T-cell (primary cell): Measurements from ENCODE around the gene VAT1L. TPM values are rescaled to one million over a fixed set of nuclear protein-coding genes. Genes with fewer than 3 reads are reported as not detected.
"Not testable (repeated sequence)": the region's sequence is repeated elsewhere in the genome, so short reads cannot be mapped to it uniquely, and the experiment has no call there.

Experiments used
- ATAC-seq, 4 experiments: fragments of 200-7000 bp in 3 of 4; fragments of 150-1000 bp in 1 of 4; cut with Tn5 transposase; replicated peaks in 1 of 4; 1 replicate in 3 of 4; 2 replicates in 1 of 4; pipeline ENCODE4 v1.10.0; 2021; ENCODE audit warnings: moderate library complexity in 3 of 4, mild to moderate bottlenecking in 2 of 4, moderate number of reproducible peaks in 1 of 4
- CTCF ChIA-PET, 2 donors: fragments of 300-600 bp; sonication (Branson Sonifier 250); formaldehyde crosslinking; loops; one replicate each; lab custom pipeline; 2022; ENCODE audit warnings: antibody characterized with exemption in 2 of 2; lab: Charles Lee
- POLR2A ChIA-PET, 2 donors: fragments of 300-600 bp; sonication (Branson Sonifier 250); formaldehyde crosslinking; loops; one replicate each; lab custom pipeline; 2022; ENCODE audit warnings: antibody characterized with exemption in 2 of 2; lab: Charles Lee
- DNase-seq, 35 experiments: peaks; one replicate each; pipeline versions ENCODE4 v3.0.0 to v3.0.0-alpha.2; 2013 to 2023
- H3K27ac ChIP-seq: one replicate; pipeline ENCODE4 v1.5.1; 2013; ENCODE audit warnings: low read length
- H3K27me3 ChIP-seq, 2 experiments: replicated peaks in 1 of 2; 1 replicate in 1 of 2; 2 replicates in 1 of 2; pipeline versions ENCODE4 v1.6.1 to v1.7.0; 2013; ENCODE audit warnings: low read length in 1 of 2, mixed read lengths in 1 of 2; ENCODE audit not compliant: control insufficient read depth in 2 of 2, insufficient read depth in 2 of 2; ENCODE audit errors: extremely low read depth in 1 of 2
- H3K36me3 ChIP-seq, 2 donors: 1 replicate in 1 of 2; 2 replicates in 1 of 2; pipeline versions ENCODE4 v1.6.1 to v1.7.0; 2013; ENCODE audit warnings: low read length in 1 of 2; ENCODE audit not compliant: control insufficient read depth in 2 of 2, insufficient read depth in 1 of 2; ENCODE audit errors: extremely low read depth in 1 of 2
- H3K4me1 ChIP-seq, 2 experiments: 1 replicate in 1 of 2; 2 replicates in 1 of 2; pipeline versions ENCODE4 v1.6.1 to v1.7.0; 2013; ENCODE audit warnings: low read length in 2 of 2, mixed read lengths in 1 of 2; ENCODE audit not compliant: insufficient read depth in 2 of 2, control insufficient read depth in 1 of 2; ENCODE audit errors: extremely low read depth in 1 of 2
- H3K4me3 ChIP-seq, 2 donors: 1 replicate in 1 of 2; 2 replicates in 1 of 2; pipeline versions ENCODE4 v1.5.1 to v1.7.0; 2013; ENCODE audit warnings: mild to moderate bottlenecking in 2 of 2, low read length in 1 of 2, moderate library complexity in 1 of 2; ENCODE audit not compliant: control insufficient read depth in 1 of 2; ENCODE audit errors: extremely low read depth in 1 of 2
- H3K9me3 ChIP-seq: 2 replicates; pipeline ENCODE4 v1.7.0; 2013
- H3K27ac Mint-ChIP-seq, 2 donors: one replicate each; pipeline ENCODE4 v1.8.0; 2020 to 2021; ENCODE audit warnings: mild to moderate bottlenecking in 2 of 2, mixed read lengths in 2 of 2
- H3K27me3 Mint-ChIP-seq, 2 donors: one replicate each; pipeline ENCODE4 v1.8.0; 2021 to 2022; ENCODE audit warnings: mixed read lengths in 2 of 2
- H3K36me3 Mint-ChIP-seq: one replicate; pipeline ENCODE4 v1.8.0; 2021; ENCODE audit warnings: mixed read lengths
- H3K4me1 Mint-ChIP-seq, 3 donors: one replicate each; pipeline ENCODE4 v1.8.0; 2020 to 2022; ENCODE audit warnings: mixed read lengths in 3 of 3, mild to moderate bottlenecking in 1 of 3
- H3K4me3 Mint-ChIP-seq, 3 donors: one replicate each; pipeline ENCODE4 v1.8.0; 2020 to 2022; ENCODE audit warnings: mild to moderate bottlenecking in 3 of 3, mixed read lengths in 3 of 3, moderate library complexity in 3 of 3
- H3K9me3 Mint-ChIP-seq, 3 donors: one replicate each; pipeline ENCODE4 v1.8.0; 2020 to 2022; ENCODE audit warnings: mixed read lengths in 3 of 3
- WGBS: methylation state at CpG from one replicate; pipeline ENCODE4 v1.1.5; 2013; ENCODE audit warnings: missing lambda C conversion rate; ENCODE audit not compliant: insufficient coverage; 5-methylcytosine and 5-hydroxymethylcytosine counted together
- total RNA-seq, 35 experiments: library from RNA in 6 of 35; stranded (reverse) in 6 of 35; fragments of 120-200 nt in 1 of 35; gene quantifications; one replicate each; pipeline versions ENCODE4 v1.2.1 to v1.2.4 and lab custom pipeline; 2013 to 2026

VAT1L gene
- total RNA-seq, 5 donors from 2014 or later (not counting 1 experiment from before 2014, with no cell fraction given): 0.10 to 0.12 TPM; not detected in 3

GRCh38 chr16:77943801-77944200 lies 155.4 kb downstream of the VAT1L start:
- no peaks in the 10 kb centered on the region for H3K4me1 ChIP-seq
- no peaks in the 10 kb centered on the region for H3K36me3 Mint-ChIP-seq
- H3K4me3 Mint-ChIP-seq: no peak overlapping the region
- no peak overlapping the region for H3K27ac Mint-ChIP-seq
- H3K9me3 ChIP-seq: no peaks in the 10 kb centered on the region
- H3K4me1 Mint-ChIP-seq: no peaks in the 10 kb centered on the region
- no CpG with 5 or more reads among the region's 5 CpGs for WGBS
- peaks cover 14 to 19% of the 10 kb centered on the region in 2 donors for H3K27me3 Mint-ChIP-seq
- DNase-seq (no peak), ATAC-seq (no peak)
- H3K27me3 ChIP-seq: peaks cover 0 to 6% of the 10 kb centered on the region in 2 experiments
- H3K4me3 ChIP-seq: no peak overlapping the region
- ChIA-PET POLR2A (no interaction called here), CTCF (no interaction called here)
- no peaks in the 10 kb centered on the region for H3K36me3 ChIP-seq
- H3K9me3 Mint-ChIP-seq: peaks cover 4 to 7% (median 4%) of the 10 kb centered on the region in 3 donors
- no peak overlapping the region for H3K27ac ChIP-seq

DNA sequence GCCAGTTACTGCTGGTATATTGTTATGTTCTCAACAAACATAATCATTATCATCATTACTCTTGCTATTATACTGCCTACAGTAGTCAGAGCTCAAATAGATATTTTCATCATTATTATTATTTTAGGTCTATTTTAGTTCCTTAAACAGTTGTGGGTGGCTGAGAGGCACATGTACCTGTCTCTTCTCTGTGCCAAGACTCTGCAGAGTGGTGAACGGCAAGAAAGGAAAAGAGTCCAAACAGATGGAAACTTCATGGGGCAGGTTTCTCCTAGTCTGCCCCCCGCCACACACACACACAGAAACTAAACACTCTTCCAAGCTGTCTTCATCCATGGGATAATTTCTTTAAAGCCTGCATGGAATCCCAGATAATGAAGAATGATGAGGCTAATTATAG lies 156.3 kb downstream of the VAT1L start:
- Histone ChIP-seq H3K4me1 (no peaks in the 10 kb centered on the region), H3K9me3 (no peaks in the 10 kb centered on the region), H3K27ac (no peak overlapping the region), H3K36me3 (no peaks in the 10 kb centered on the region), H3K4me3 (no peak overlapping the region), H3K27me3 (peaks cover 0 to 10% of the 10 kb centered on the region in 2 experiments)
- H3K4me3 Mint-ChIP-seq: no peak overlapping the region
- no peak overlapping the region for H3K27ac Mint-ChIP-seq
- ATAC-seq (no peak), DNase-seq (no peak)
- POLR2A ChIA-PET: no interaction called here
- no peaks in the 10 kb centered on the region for H3K4me1 Mint-ChIP-seq
- H3K27me3 Mint-ChIP-seq: peaks cover 22 to 23% of the 10 kb centered on the region in 2 donors
- peaks cover 4 to 7% (median 4%) of the 10 kb centered on the region in 3 donors for H3K9me3 Mint-ChIP-seq
- WGBS: 100% methylated on average over 1 of the region's 2 CpGs
- CTCF ChIA-PET: interaction anchor here in 1 of 2 donors (0.7 kb wide), 1 partner anchor 11 kb away, joined by 3 read pairs; no protein-coding TSS in a partner anchor
- no peaks in the 10 kb centered on the region for H3K36me3 Mint-ChIP-seq

GRCh38 chr16:77945126-77945525 lies 156.8 kb downstream of the VAT1L start:
- no peaks in the 10 kb centered on the region for H3K9me3 ChIP-seq
- no peaks in the 10 kb centered on the region for H3K4me1 Mint-ChIP-seq
- ATAC-seq (no peak), DNase-seq (no peak)
- H3K36me3 Mint-ChIP-seq: no peaks in the 10 kb centered on the region
- H3K27me3 Mint-ChIP-seq: peaks cover 25% of the 10 kb centered on the region in 2 donors
- POLR2A ChIA-PET: no interaction called here
- no peak overlapping the region for H3K4me3 Mint-ChIP-seq
- no peaks in the 10 kb centered on the region for H3K4me1 ChIP-seq
- H3K27me3 ChIP-seq: peaks cover 0 to 10% of the 10 kb centered on the region in 2 experiments
- no peak overlapping the region for H3K27ac ChIP-seq
- no peaks in the 10 kb centered on the region for H3K36me3 ChIP-seq
- WGBS: 100% methylated on average over 1 of the region's 4 CpGs
- H3K4me3 ChIP-seq: no peak overlapping the region
- CTCF ChIA-PET: interaction anchor here in 1 of 2 donors (0.7 kb wide), 1 partner anchor 11 kb away, joined by 3 read pairs; no protein-coding TSS in a partner anchor
- no peak overlapping the region for H3K27ac Mint-ChIP-seq
- peaks cover 4 to 7% (median 4%) of the 10 kb centered on the region in 3 donors for H3K9me3 Mint-ChIP-seq

GRCh38 chr16:77946823-77947222 lies 158.5 kb downstream of the VAT1L start:
- ChIA-PET POLR2A (no interaction called here), CTCF (no interaction called here)
- H3K27ac Mint-ChIP-seq: no peak overlapping the region
- H3K9me3 Mint-ChIP-seq: peaks cover 4 to 7% (median 4%) of the 10 kb centered on the region in 3 donors
- H3K27ac ChIP-seq: no peak overlapping the region
- no peak for ATAC-seq
- no CpG with 5 or more reads among the region's 4 CpGs for WGBS
- H3K27me3 ChIP-seq: peaks cover 0 to 10% of the 10 kb centered on the region in 2 experiments
- peaks cover 29% of the 10 kb centered on the region in 2 donors for H3K27me3 Mint-ChIP-seq
- no peak overlapping the region for H3K4me3 ChIP-seq
- DNase-seq: no peak
- no peaks in the 10 kb centered on the region for H3K4me1 ChIP-seq
- no peak overlapping the region for H3K4me3 Mint-ChIP-seq
- H3K9me3 ChIP-seq: no peaks in the 10 kb centered on the region
- H3K4me1 Mint-ChIP-seq: no peaks in the 10 kb centered on the region
- no peaks in the 10 kb centered on the region for H3K36me3 ChIP-seq
- H3K36me3 Mint-ChIP-seq: no peaks in the 10 kb centered on the region

DNA sequence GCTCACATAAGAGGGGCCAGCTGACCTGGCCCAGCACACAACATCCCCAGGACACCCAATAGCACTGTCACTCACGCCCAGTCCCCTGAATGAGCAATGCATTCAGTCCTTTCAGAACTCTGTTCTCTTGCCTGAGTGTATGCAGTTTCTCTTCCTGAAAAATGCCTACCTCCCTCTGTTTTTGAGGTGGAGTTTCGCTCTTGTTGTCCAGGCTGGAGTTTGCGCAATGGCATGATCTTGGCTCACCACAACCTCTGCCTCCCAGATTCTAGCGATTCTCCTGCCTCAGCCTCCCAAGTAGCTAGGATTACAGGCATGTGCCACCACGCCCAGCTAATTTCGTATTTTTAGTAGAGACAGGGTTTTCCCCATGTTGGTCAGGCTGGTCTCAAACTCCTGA lies 159.2 kb downstream of the VAT1L start:
- H3K27ac ChIP-seq, DNase-seq, H3K36me3 Mint-ChIP-seq, H3K4me1 Mint-ChIP-seq, CTCF ChIA-PET, H3K4me1 ChIP-seq, POLR2A ChIA-PET, H3K27ac Mint-ChIP-seq, H3K4me3 ChIP-seq, H3K36me3 ChIP-seq, H3K4me3 Mint-ChIP-seq, H3K9me3 Mint-ChIP-seq, ATAC-seq, H3K9me3 ChIP-seq: not testable (repeated sequence)
- WGBS: 79% methylated on average over 2 of the region's 6 CpGs
- peaks cover 0 to 10% of the 10 kb centered on the region in 2 experiments for H3K27me3 ChIP-seq
- H3K27me3 Mint-ChIP-seq: peaks cover 29% of the 10 kb centered on the region in 2 donors

GRCh38 chr16:77948835-77949234 lies 160.5 kb downstream of the VAT1L start:
- H3K4me1 ChIP-seq: no peaks in the 10 kb centered on the region
- peaks cover 0 to 10% of the 10 kb centered on the region in 2 experiments for H3K27me3 ChIP-seq
- ChIA-PET CTCF (no interaction called here), POLR2A (no interaction called here)
- ATAC-seq: no peak
- H3K36me3 ChIP-seq: no peaks in the 10 kb centered on the region
- no peaks in the 10 kb centered on the region for H3K9me3 ChIP-seq
- Mint-ChIP-seq H3K27me3 (peaks cover 29% of the 10 kb centered on the region in 2 donors), H3K36me3 (no peaks in the 10 kb centered on the region), H3K27ac (no peak overlapping the region), H3K9me3 (no peaks in the 10 kb centered on the region), H3K4me3 (no peak overlapping the region), H3K4me1 (no peaks in the 10 kb centered on the region)
- 67% methylated on average over 4 of the region's 5 CpGs for WGBS
- no peak overlapping the region for H3K4me3 ChIP-seq
- DNase-seq: no peak
- no peak overlapping the region for H3K27ac ChIP-seq

GRCh38 chr16:77949445-77949844 lies 161.1 kb downstream of the VAT1L start:
- POLR2A ChIA-PET: no interaction called here
- DNase-seq (no peak), ATAC-seq (no peak)
- H3K4me3 Mint-ChIP-seq: no peak overlapping the region
- Histone ChIP-seq H3K4me1 (no peaks in the 10 kb centered on the region), H3K27ac (no peak overlapping the region), H3K4me3 (no peak overlapping the region), H3K27me3 (peaks cover 0 to 14% of the 10 kb centered on the region in 2 experiments), H3K9me3 (no peaks in the 10 kb centered on the region), H3K36me3 (no peaks in the 10 kb centered on the region)
- WGBS: 85% methylated on average over 2 of the region's 2 CpGs
- H3K27me3 Mint-ChIP-seq: peaks cover 27 to 29% of the 10 kb centered on the region in 2 donors
- CTCF ChIA-PET: no interaction called here
- H3K4me1 Mint-ChIP-seq: no peaks in the 10 kb centered on the region
- H3K9me3 Mint-ChIP-seq: no peaks in the 10 kb centered on the region
- no peaks in the 10 kb centered on the region for H3K36me3 Mint-ChIP-seq
- H3K27ac Mint-ChIP-seq: no peak overlapping the region
